MCF 10A (cell line): ENCODE measurements around the gene KAZN. TPM values are rescaled to one million over a fixed set of nuclear protein-coding genes. Genes with fewer than 3 reads are reported as not detected.

Source experiments
- BruUV-seq: library from RNA; stranded (reverse); fragments of 400-500 nt; replicated peaks from 2 replicates; lab custom pipeline; 2021; lab: Mats Ljungman, UMichigan
- CTCF ChIA-PET: fragments of 300-600 bp; sonication (Branson Sonifier 250); formaldehyde crosslinking; extraction: SDS; loops from one replicate; lab custom pipeline; 2021; ENCODE audit warnings: antibody characterized with exemption, inconsistent platforms; lab: Yijun Ruan, JAX
- POLR2A ChIA-PET: fragments of 300-600, 350-650 bp; sonication (Branson Sonifier 250); formaldehyde crosslinking; extraction: SDS; loops from one replicate; lab custom pipeline; 2020; ENCODE audit warnings: antibody characterized with exemption, inconsistent platforms; lab: Yijun Ruan, JAX
- DNase-seq: peaks from one replicate; pipeline ENCODE4 v3.0.0-alpha.2; 2018; ENCODE audit not compliant: unreplicated experiment
- H3K27ac Mint-ChIP-seq: one replicate; pipeline ENCODE4 v1.8.0; 2022; ENCODE audit warnings: mild to moderate bottlenecking, low read depth, mixed read lengths; ENCODE audit not compliant: unreplicated experiment
- H3K27me3 Mint-ChIP-seq: one replicate; pipeline ENCODE4 v1.8.0; 2022; ENCODE audit warnings: mixed read lengths; ENCODE audit not compliant: insufficient read depth, unreplicated experiment
- H3K36me3 Mint-ChIP-seq: one replicate; pipeline ENCODE4 v1.8.0; 2022; ENCODE audit warnings: mild to moderate bottlenecking, moderate library complexity, mixed read lengths; ENCODE audit not compliant: insufficient read depth, unreplicated experiment
- H3K4me1 Mint-ChIP-seq: one replicate; pipeline ENCODE4 v1.8.0; 2022; ENCODE audit warnings: mixed read lengths; ENCODE audit not compliant: insufficient read depth, unreplicated experiment
- H3K4me3 Mint-ChIP-seq: one replicate; pipeline ENCODE4 v1.8.0; 2022; ENCODE audit warnings: mild to moderate bottlenecking, moderate library complexity, mixed read lengths; ENCODE audit not compliant: unreplicated experiment
- H3K9me3 Mint-ChIP-seq: one replicate; pipeline ENCODE4 v1.8.0; 2022; ENCODE audit warnings: mixed read lengths; ENCODE audit not compliant: unreplicated experiment
- CTCF ChIP-seq: fragments of 200-600 bp; IDR thresholded peaks from one replicate; pipeline ENCODE4 v1.8.0; 2022; ENCODE audit warnings: antibody characterized with exemption, mild to moderate bottlenecking; ENCODE audit not compliant: unreplicated experiment
- intact Hi-C: fragments of 100-400 bp; cut with micrococcal nuclease; formaldehyde crosslinking; loops from 2 replicates; pipeline ENCODE4 v1.14.1; 2022
- total RNA-seq: library from RNA; stranded (reverse); gene quantifications from 2 replicates; pipeline ENCODE4 v1.2.3, GENCODE V29; 2022

The KAZN gene
- total RNA-seq, 1 experiment from 2014 or later: 3.3 TPM

- no peaks in the 10 kb centered on the region for H3K4me1 Mint-ChIP-seq
- peaks cover 39% of the 10 kb centered on the region for H3K27me3 Mint-ChIP-seq
- H3K9me3 Mint-ChIP-seq: no peaks in the 10 kb centered on the region
- no peaks in the 10 kb centered on the region for H3K36me3 Mint-ChIP-seq
- ChIA-PET POLR2A (no interaction called here), CTCF (interaction anchor here (0.7 kb wide), 1 partner anchor 23 kb away, joined by 3 read pairs; no protein-coding TSS in a partner anchor)
- no peak for DNase-seq
- no peak overlapping the region for H3K27ac Mint-ChIP-seq
- no TSS peak for BruUV-seq
- TF ChIP-seq CTCF: no peak
- intact Hi-C loops: no loop called here
- no peak overlapping the region for H3K4me3 Mint-ChIP-seq
Measured at GRCh38 chr1:14866911-14867612, 268.6 kb downstream of the KAZN start.

GRCh38 chr1:14869187-14869586 lies 270.7 kb downstream of the KAZN start:
- CTCF ChIA-PET: no interaction called here
- Mint-ChIP-seq H3K4me1 (no peaks in the 10 kb centered on the region), H3K9me3 (no peaks in the 10 kb centered on the region), H3K27me3 (peaks cover 19% of the 10 kb centered on the region), H3K4me3 (no peak overlapping the region), H3K36me3 (no peaks in the 10 kb centered on the region), H3K27ac (no peak overlapping the region)
- no peak for DNase-seq
- intact Hi-C loops: no loop called here
- no peak for TF ChIP-seq CTCF
- POLR2A ChIA-PET: interaction anchor here (0.7 kb wide), 1 partner anchor 648 kb away, joined by 3 read pairs; no protein-coding TSS in a partner anchor
- BruUV-seq: no TSS peak

- CTCF ChIA-PET: interaction anchor here (0.5 to 1.2 kb wide), 2 partner anchors 17 to 172 kb away, joined by 3 to 4 read pairs; no protein-coding TSS in a partner anchor
- Mint-ChIP-seq H3K4me3 (no peak overlapping the region), H3K4me1 (no peaks in the 10 kb centered on the region), H3K27me3 (peaks cover 15% of the 10 kb centered on the region), H3K27ac (no peak overlapping the region), H3K9me3 (no peaks in the 10 kb centered on the region), H3K36me3 (no peaks in the 10 kb centered on the region)
- POLR2A ChIA-PET: no interaction called here
- no peak for DNase-seq
- no peak for TF ChIP-seq CTCF
- intact Hi-C loops: no loop called here
- BruUV-seq: no TSS peak
Measured at GRCh38 chr1:14871218-14871970, 272.9 kb downstream of the KAZN start.

GRCh38 chr1:14872762-14873161 lies 274.3 kb downstream of the KAZN start:
- ChIA-PET POLR2A (no interaction called here), CTCF (interaction anchor here (1.2 kb wide), 1 partner anchor 15 kb away, joined by 3 read pairs; no protein-coding TSS in a partner anchor)
- intact Hi-C loops: no loop called here
- no peak for DNase-seq
- Mint-ChIP-seq H3K36me3 (no peaks in the 10 kb centered on the region), H3K27me3 (peaks cover 23% of the 10 kb centered on the region), H3K9me3 (no peaks in the 10 kb centered on the region), H3K4me1 (no peaks in the 10 kb centered on the region), H3K4me3 (no peak overlapping the region), H3K27ac (no peak overlapping the region)
- BruUV-seq: no TSS peak
- no peak for TF ChIP-seq CTCF
